DND-41 (cell line): ENCODE results near the gene CRIP3.

Source experiments
- ATAC-seq: fragments of 200-7000 bp; cut with Tn5 transposase; 3 replicates; pipeline ENCODE4 v1.9.1; 2021; ENCODE audit warnings: low read depth; ENCODE audit not compliant: insufficient read depth
- DNase-seq: peaks from one replicate; pipeline ENCODE4 v3.0.0-alpha.2; 2020
- H2AFZ ChIP-seq: 2 replicates; pipeline ENCODE4 v1.6.0; 2012; ENCODE audit warnings: low read depth, low read length
- H3K27ac ChIP-seq: 2 replicates; pipeline ENCODE4 v1.5.1; 2012; ENCODE audit warnings: low read length, inconsistent platforms
- H3K27me3 ChIP-seq: fragments of 200-600 bp; sonication (generic); 2 replicates; pipeline ENCODE4 v1.6.0; 2012; ENCODE audit warnings: low read length, mild to moderate bottlenecking, inconsistent platforms; ENCODE audit not compliant: insufficient read depth, poor library complexity
- H3K36me3 ChIP-seq: 2 replicates; pipeline ENCODE4 v1.5.1; 2012; ENCODE audit warnings: low read length, inconsistent platforms; ENCODE audit not compliant: insufficient read depth
- H3K4me1 ChIP-seq: 2 replicates; pipeline ENCODE4 v1.5.1; 2012; ENCODE audit warnings: mild to moderate bottlenecking, low read length; ENCODE audit not compliant: insufficient read depth
- H3K4me2 ChIP-seq: 2 replicates; pipeline ENCODE4 v1.6.0; 2012; ENCODE audit warnings: mild to moderate bottlenecking, moderate library complexity, low read length, inconsistent platforms; ENCODE audit not compliant: insufficient read depth
- H3K4me3 ChIP-seq, 2 experiments: fragments of 200-600 bp in 1 of 2; shearing (Covaris generic) in 1 of 2; 2 replicates each; pipeline ENCODE4 v1.5.1; 2012 to 2016; ENCODE audit warnings: inconsistent platforms in 2 of 2, low read length in 2 of 2, mild to moderate bottlenecking in 2 of 2, low read depth in 1 of 2, moderate library complexity in 1 of 2
- H3K79me2 ChIP-seq: 2 replicates; pipeline ENCODE4 v1.6.0; 2012; ENCODE audit warnings: low read length, inconsistent platforms; ENCODE audit not compliant: insufficient read depth
- H3K9ac ChIP-seq: 2 replicates; pipeline ENCODE4 v1.6.0; 2012; ENCODE audit warnings: low read depth, mild to moderate bottlenecking, inconsistent platforms, low read length, moderate library complexity
- H3K9me3 ChIP-seq: 2 replicates; pipeline ENCODE4 v1.5.1; 2012; ENCODE audit warnings: low read length, moderate library complexity, mild to moderate bottlenecking, inconsistent platforms; ENCODE audit not compliant: insufficient read depth, severe bottlenecking
- H4K20me1 ChIP-seq: 2 replicates; pipeline ENCODE4 v1.6.0; 2012; ENCODE audit warnings: low read length; ENCODE audit not compliant: insufficient read depth
- CTCF ChIP-seq: IDR thresholded peaks from 2 replicates; pipeline ENCODE4 v1.5.1; 2012; ENCODE audit warnings: borderline replicate concordance, low read length, moderate library complexity, mild to moderate bottlenecking; ENCODE audit not compliant: poor library complexity, severe bottlenecking; ENCODE audit errors: extremely low read depth
- EZH2 ChIP-seq: IDR thresholded peaks from 3 replicates; pipeline ENCODE4 v1.6.1; 2012; ENCODE audit warnings: borderline replicate concordance, low read depth, mild to moderate bottlenecking, moderate library complexity, low read length, inconsistent platforms; ENCODE audit not compliant: severe bottlenecking

Gene CRIP3

GRCh38 chr6:43277643-43278523 lies 30.7 kb downstream of the CRIP3 start:
- Histone ChIP-seq H3K27ac (no peak overlapping the region), H3K9ac (no peak overlapping the region), H3K4me3 (no peak overlapping the region), H3K4me1 (no peaks in the 10 kb centered on the region), H4K20me1 (no peaks in the 10 kb centered on the region), H3K36me3 (no peaks in the 10 kb centered on the region), H3K4me2 (no peak overlapping the region), H3K79me2 (no peaks in the 10 kb centered on the region), H3K9me3 (no peaks in the 10 kb centered on the region), H3K27me3 (peaks cover 11% of the 10 kb centered on the region), H2AFZ (no peak overlapping the region)
- TF ChIP-seq EZH2 = no peak
- no peak for TF ChIP-seq CTCF
- no peak for DNase-seq
- no peak for ATAC-seq

GRCh38 chr6:43277306-43277642 lies 31.4 kb downstream of the CRIP3 start:
- H3K27ac ChIP-seq = no peak overlapping the region
- H4K20me1 ChIP-seq = no peaks in the 10 kb centered on the region
- H3K9me3 ChIP-seq = no peaks in the 10 kb centered on the region
- H3K4me1 ChIP-seq = no peaks in the 10 kb centered on the region
- H3K9ac ChIP-seq = no peak overlapping the region
- H3K36me3 ChIP-seq = no peaks in the 10 kb centered on the region
- H3K4me2 ChIP-seq = no peak overlapping the region
- DNase-seq (no peak), ATAC-seq (no peak)
- TF ChIP-seq CTCF = no peak
- no peak overlapping the region for H3K4me3 ChIP-seq
- H3K27me3 ChIP-seq = peaks cover 11% of the 10 kb centered on the region
- H3K79me2 ChIP-seq = no peaks in the 10 kb centered on the region
- H2AFZ ChIP-seq = no peak overlapping the region

GRCh38 chr6:43276577-43277305 lies 31.9 kb downstream of the CRIP3 start:
- Histone ChIP-seq H3K9ac (no peak overlapping the region), H4K20me1 (no peaks in the 10 kb centered on the region), H3K27me3 (peaks cover 11% of the 10 kb centered on the region), H3K4me2 (no peak overlapping the region), H3K9me3 (no peaks in the 10 kb centered on the region), H3K36me3 (no peaks in the 10 kb centered on the region), H3K4me3 (no peak overlapping the region), H3K79me2 (no peaks in the 10 kb centered on the region), H3K27ac (no peak overlapping the region), H2AFZ (no peak overlapping the region), H3K4me1 (no peaks in the 10 kb centered on the region)
- TF ChIP-seq EZH2 (no peak), CTCF (no peak)
- no peak for ATAC-seq
- no peak for DNase-seq
